ENCODE results near the gene ADCY10. TPM values are rescaled to one million over a fixed set of nuclear protein-coding genes. Genes with fewer than 3 reads are reported as not detected.
A peak's percentile ranks its signal among the peaks of the same experiment; 100 is the strongest.

Gene ADCY10
- total and polyA plus RNA-seq, 2 of the 4 experiments (the other 2 are of a cell fraction): under 0.01 to 0.03 TPM

- Histone ChIP-seq H4K91ac (ENCODE audit: insufficient read depth, low read depth, low read length) (no peak overlapping the region), H3K9ac (ENCODE audit: low read depth, low read length) (no peak overlapping the region), H3K4me2 (ENCODE audit: low read depth, low read length) (no peak overlapping the region), H2BK20ac (ENCODE audit: low read depth, low read length) (no peak overlapping the region), H3K79me1 (ENCODE audit: low read depth in 1 of 2, low read length in 2 of 2) (no peaks in the 10 kb centered on the region), H2BK120ac (ENCODE audit: low read depth, low read length) (no peak overlapping the region), H3K14ac (replicated peaks; ENCODE audit: low read depth, low read length) (0 out of 2 replicates have a peak overlapping the region, but pooled peaks have one; percentile 29), H3K27ac (ENCODE audit: insufficient read depth, low read length) (no peak overlapping the region), H2BK5ac (ENCODE audit: low read depth, low read length, poor library complexity, severe bottlenecking) (no peak overlapping the region), H2AFZ (replicated peaks; ENCODE audit: low read length, poor library complexity) (no peak overlapping the region), H2AK5ac (ENCODE audit: low read depth, low read length) (no peak overlapping the region), H4K5ac (ENCODE audit: low read depth, low read length) (no peak overlapping the region), H3K4ac (ENCODE audit: low read depth, low read length) (no peak overlapping the region), H3K4me1 (ENCODE audit: control insufficient read depth, insufficient read depth, low read length) (peaks cover 10% of the 10 kb centered on the region), H3K27me3 (ENCODE audit: control insufficient read depth, insufficient read depth, low read length) (no peaks in the 10 kb centered on the region), H3K36me3 (ENCODE audit: control insufficient read depth, insufficient read depth, low read length) (no peaks in the 10 kb centered on the region), H3K4me3 (ENCODE audit: insufficient read depth, low read depth, low read length) (no peak overlapping the region), H3K56ac (ENCODE audit: extremely low read depth, insufficient read depth, low read length) (no peak overlapping the region), H3K23ac (ENCODE audit: low read depth, low read length) (no peak overlapping the region), H3K9me3 (ENCODE audit: control insufficient read depth, insufficient read depth, low read length) (no peaks in the 10 kb centered on the region), H2BK15ac (ENCODE audit: low read depth, low read length) (no peak overlapping the region), H2AK9ac (replicated peaks; ENCODE audit: low read depth, low read length, poor library complexity) (peak overlapping the region; percentile 44), H3K18ac (ENCODE audit: low read depth, low read length) (no peak overlapping the region), H4K20me1 (ENCODE audit: insufficient read depth, low read length) (no peaks in the 10 kb centered on the region), H3K9me1 (ENCODE audit: insufficient read depth, low read length) (peaks cover 3% of the 10 kb centered on the region), H4K8ac (ENCODE audit: low read depth in 2 of 2, low read length in 2 of 2) (no peak overlapping the region)
- intact Hi-C loops (cut with micrococcal nuclease) (no loop called here), in situ Hi-C loops (cut with MboI; ENCODE audit: low sequenced_read_pairs) (no loop called here), dilution Hi-C loops (cut with HindIII; ENCODE audit: low sequenced_read_pairs, unreplicated experiment) (no loop called here)
- BruUV-seq (replicated peaks): no TSS peak
- no peak for TF ChIP-seq CTCF (conservative IDR thresholded peaks at IDR 0.05; ENCODE audit: low read depth, low read length)
- no CpG with 5 or more reads among the region's 1 CpG for WGBS, 2 experiments (ENCODE audit: extremely low coverage in 2 of 2, insufficient read length in 1 of 2)
- ATAC-seq (ENCODE audit: low read depth) (no peak), DNase-seq (no peak)
- ChIA-PET POLR2A (ENCODE audit: unreplicated experiment) (no interaction called here), CTCF (no interaction called here)
Observed at GRCh38 chr1:167879508-167879907, 34.4 kb downstream of the ADCY10 start.

Measured in IMR-90 (cell line).